Measurements from ENCODE around the gene GSDMA. TPM values are rescaled to one million over a fixed set of nuclear protein-coding genes. Genes with fewer than 3 reads are reported as not detected.

The GSDMA gene
- total RNA-seq, 4 donors from 2014 or later = not detected

GRCh38 chr17:39954876-39955275 lies 7.9 kb upstream of the GSDMA start:
- no peaks in the 10 kb centered on the region for H3K36me3 ChIP-seq
- no peak for DNase-seq
- intact Hi-C loops (cut with DNase I) = no loop called here
- 52 to 61% methylated on average over 3 to 4 of the region's 4 CpGs for WGBS, 2 donors
- no peak for TF ChIP-seq POLR2A (IDR thresholded peaks at IDR 0.05)
- TF ChIP-seq CTCF (IDR thresholded peaks at IDR 0.05) = no peak
- H3K4me1 ChIP-seq = peaks cover 4 to 13% of the 10 kb centered on the region in 2 donors
- H3K4me3 ChIP-seq (replicated peaks in 1 of 3) = no peak overlapping the region
- H3K27me3 ChIP-seq = no peaks in the 10 kb centered on the region
- H3K27ac ChIP-seq = no peak overlapping the region
- H3K9me3 ChIP-seq = no peaks in the 10 kb centered on the region

GRCh38 chr17:39955726-39956225 lies 7.0 kb upstream of the GSDMA start:
- H3K27ac ChIP-seq = no peak overlapping the region
- no peak overlapping the region for H3K4me3 ChIP-seq (replicated peaks in 1 of 3)
- WGBS, 2 donors = 79 to 92% methylated on average over 3 to 4 of the region's 4 CpGs
- no peak for DNase-seq
- H3K4me1 ChIP-seq = peaks cover 4 to 13% of the 10 kb centered on the region in 2 donors
- H3K27me3 ChIP-seq = no peaks in the 10 kb centered on the region
- no peaks in the 10 kb centered on the region for H3K36me3 ChIP-seq
- TF ChIP-seq CTCF (IDR thresholded peaks at IDR 0.05) = no peak
- TF ChIP-seq POLR2A (IDR thresholded peaks at IDR 0.05) = no peak
- H3K9me3 ChIP-seq = no peaks in the 10 kb centered on the region
- intact Hi-C loops (cut with DNase I) = no loop called here

- WGBS, 2 donors = 69 to 72% methylated on average over 8 of the region's 8 CpGs
- no peak for TF ChIP-seq POLR2A (IDR thresholded peaks at IDR 0.05)
- TF ChIP-seq CTCF (IDR thresholded peaks at IDR 0.05) = no peak
- intact Hi-C loops (cut with DNase I) = no loop called here
- Histone ChIP-seq H3K36me3 (no peaks in the 10 kb centered on the region), H3K4me1 (peaks cover 0 to 4% of the 10 kb centered on the region in 2 donors), H3K27me3 (no peaks in the 10 kb centered on the region), H3K9me3 (no peaks in the 10 kb centered on the region), H3K4me3 (replicated peaks in 1 of 3) (no peak overlapping the region), H3K27ac (no peak overlapping the region)
- no peak for DNase-seq
Measured at GRCh38 chr17:39960524-39961041, 2.2 kb upstream of the GSDMA start.

GRCh38 chr17:39963829-39964228 lies 1.0 kb downstream of the GSDMA start:
- Histone ChIP-seq H3K9me3 (no peaks in the 10 kb centered on the region), H3K4me3 (replicated peaks in 1 of 3) (no peak overlapping the region), H3K4me1 (peaks cover 0 to 4% of the 10 kb centered on the region in 2 donors), H3K36me3 (no peaks in the 10 kb centered on the region), H3K27me3 (no peaks in the 10 kb centered on the region), H3K27ac (no peak overlapping the region)
- DNase-seq = no peak
- intact Hi-C loops (cut with DNase I) = no loop called here
- TF ChIP-seq CTCF (IDR thresholded peaks at IDR 0.05) (no peak), POLR2A (IDR thresholded peaks at IDR 0.05) (no peak)
- 77 to 80% methylated on average over 6 of the region's 6 CpGs for WGBS, 2 donors

GRCh38 chr17:39965017-39965699 lies 2.4 kb downstream of the GSDMA start:
- H3K27me3 ChIP-seq = no peaks in the 10 kb centered on the region
- no peak for DNase-seq
- TF ChIP-seq CTCF (IDR thresholded peaks at IDR 0.05) (no peak), POLR2A (IDR thresholded peaks at IDR 0.05) (no peak)
- H3K9me3 ChIP-seq = no peaks in the 10 kb centered on the region
- H3K36me3 ChIP-seq = no peaks in the 10 kb centered on the region
- no peak overlapping the region for H3K27ac ChIP-seq
- WGBS, 2 donors = 58 to 64% methylated on average over 8 of the region's 8 CpGs
- H3K4me1 ChIP-seq = no peaks in the 10 kb centered on the region
- intact Hi-C loops (cut with DNase I) = no loop called here
- no peak overlapping the region for H3K4me3 ChIP-seq (replicated peaks in 1 of 3)
